ENCODE data around the gene YIF1B.

YIF1B gene

DNA sequence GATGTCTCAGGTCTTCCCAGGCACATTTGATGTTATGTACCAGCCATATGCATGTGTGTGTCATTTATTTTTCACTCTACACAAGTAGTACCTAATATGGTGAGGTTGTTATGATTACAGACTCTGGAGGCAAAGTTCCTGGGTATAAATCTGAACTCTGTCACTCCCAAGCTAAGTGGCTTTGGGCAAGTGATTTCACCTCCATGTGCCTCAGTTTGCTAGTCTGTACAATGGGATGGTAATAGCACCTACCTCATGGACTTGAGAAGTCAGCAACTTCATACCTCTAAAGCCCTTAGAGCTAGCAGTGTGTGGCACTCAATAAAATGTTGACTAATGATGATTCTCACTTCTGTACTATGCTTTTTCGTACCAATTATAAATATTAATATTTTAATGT lies 16.0 kb upstream of the YIF1B start:
- DNase-seq = no peak

GRCh38 chr19:38329651-38330050 lies 13.9 kb upstream of the YIF1B start:
- no peak for DNase-seq

- no peak for DNase-seq
Observed at GRCh38 chr19:38326591-38326990, 10.8 kb upstream of the YIF1B start.

- DNase-seq = no peak
Observed at GRCh38 chr19:38324431-38324830, 8.7 kb upstream of the YIF1B start.

DNA sequence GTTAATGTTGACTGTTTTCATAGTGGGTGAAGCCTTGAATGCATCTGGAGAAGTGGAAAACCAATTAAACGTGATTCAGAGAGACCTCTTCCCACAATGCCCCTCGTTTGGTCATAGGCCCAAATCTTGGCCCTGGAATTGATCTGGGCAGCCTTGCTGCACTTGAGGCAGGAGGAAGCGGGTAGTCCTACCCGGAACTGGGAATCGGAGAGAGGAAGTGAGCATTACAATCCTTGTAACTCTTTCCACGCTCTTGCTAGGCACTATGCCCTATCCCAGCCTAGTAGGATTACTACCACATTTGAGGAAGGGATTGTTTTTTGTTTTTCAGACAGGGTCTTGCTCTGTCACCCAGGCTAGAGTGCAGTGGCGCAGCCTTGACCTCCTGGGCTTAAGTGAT lies 7.5 kb upstream of the YIF1B start:
- no peak for DNase-seq

DNA sequence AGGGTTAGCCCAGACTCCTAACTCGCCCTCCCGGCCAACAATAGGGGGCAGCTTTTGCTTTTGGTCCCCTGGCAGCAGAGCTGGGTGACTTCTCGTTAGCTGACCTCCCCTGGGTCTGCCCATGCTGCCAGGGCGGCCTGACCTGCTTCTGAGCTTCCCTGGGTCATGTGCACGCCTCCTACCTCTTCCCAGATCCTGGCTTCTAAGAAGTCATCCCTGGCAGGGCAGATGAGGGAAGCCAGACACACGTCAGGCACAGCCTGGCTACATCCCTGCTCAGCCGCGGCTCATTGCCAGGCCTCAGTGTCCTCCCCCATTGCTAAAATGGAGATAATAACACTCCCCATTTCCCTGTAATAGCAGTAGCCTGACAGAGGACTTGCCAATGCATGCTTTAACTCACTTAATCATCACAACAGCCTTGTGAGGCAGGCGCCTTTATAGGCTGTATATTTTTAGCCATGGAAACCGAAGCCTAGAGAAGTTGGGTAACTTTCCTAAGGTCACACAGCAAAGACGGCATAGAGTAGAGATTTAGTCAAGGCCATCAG lies 6.0 kb upstream of the YIF1B start:
- DNase-seq = no peak

DNA sequence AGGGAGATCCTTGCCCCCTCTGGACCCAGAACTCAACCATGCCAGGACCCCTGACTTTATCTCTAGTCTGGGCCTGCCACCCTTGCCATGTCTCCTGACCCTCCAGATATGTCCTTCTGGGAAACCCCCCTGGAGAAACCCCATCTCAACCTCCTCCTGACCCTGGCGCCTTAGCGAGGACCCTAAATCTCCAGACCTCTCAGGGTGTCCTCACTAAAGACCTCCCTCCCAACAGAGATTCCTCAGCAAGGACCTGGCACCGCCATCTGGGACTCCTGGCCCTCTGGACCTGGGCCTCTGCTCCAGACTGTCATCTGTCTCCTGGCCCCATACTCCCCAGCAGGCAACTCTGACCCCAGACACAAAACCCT lies 5.2 kb upstream of the YIF1B start:
- DNase-seq = no peak

- DNase-seq = no peak
Observed at GRCh38 chr19:38319421-38320258, 3.9 kb upstream of the YIF1B start, which contains the start of gene KCNK6. Gene KCNK6 (plus strand): TSS chr19:38319845. CDS start chr19:38319951, 106 bp downstream.

- DNase-seq = no peak
Observed at GRCh38 chr19:38318660-38319059, 2.9 kb upstream of the YIF1B start.

DNA sequence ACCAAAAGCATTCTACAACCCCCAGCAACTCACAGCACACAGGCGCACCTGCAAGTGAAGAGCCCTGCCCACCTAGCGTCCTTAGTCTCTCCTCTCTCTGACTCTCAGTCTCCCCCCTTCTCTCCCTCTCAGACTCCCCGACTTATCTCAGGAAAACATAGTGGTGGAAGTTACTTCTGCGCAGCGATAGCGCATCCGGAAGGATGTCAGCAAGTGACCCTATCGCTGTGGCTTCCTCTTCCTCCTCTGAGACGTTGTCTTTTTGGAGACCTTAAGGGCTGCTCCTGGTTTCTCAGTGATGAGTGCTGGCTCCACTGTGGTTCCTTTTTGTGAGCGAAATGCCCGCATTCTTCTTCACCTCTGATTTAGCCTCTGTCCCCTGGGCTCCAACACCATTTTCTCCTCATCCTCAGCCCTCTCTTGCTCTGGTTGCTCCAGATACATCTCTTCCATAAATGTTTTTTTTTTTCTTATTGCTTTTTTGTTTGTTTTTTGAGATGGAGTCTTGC lies 1.4 kb upstream of the YIF1B start:
- DNase-seq = no peak

- no peak for DNase-seq
Observed at GRCh38 chr19:38316477-38317067, 825 bp upstream of the YIF1B start.

DNA sequence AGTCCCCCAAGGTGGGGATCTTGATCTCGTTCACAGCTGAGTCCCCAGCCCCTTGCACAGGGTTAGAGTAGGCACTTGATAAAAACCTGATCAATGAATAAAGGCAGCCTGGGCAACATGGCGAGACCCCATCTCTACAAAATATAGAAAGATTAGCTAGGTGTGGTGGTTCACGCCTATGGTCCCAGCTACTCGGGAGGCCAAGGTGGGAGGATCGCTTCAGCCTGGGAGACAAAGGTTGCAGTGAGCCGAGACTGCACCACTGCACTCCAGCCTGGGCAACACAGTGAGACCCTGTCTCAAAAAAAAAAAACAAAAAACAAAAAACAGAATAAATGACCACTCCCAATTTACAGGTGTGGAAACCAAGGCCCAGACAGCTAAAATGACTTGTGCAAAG lies 4.8 kb downstream of the YIF1B start:
- no peak for DNase-seq

GRCh38 chr19:38310279-38310670 lies 5.5 kb downstream of the YIF1B start:
- DNase-seq = no peak

- no peak for DNase-seq
Observed at GRCh38 chr19:38309615-38310278, 6.0 kb downstream of the YIF1B start.

DNA sequence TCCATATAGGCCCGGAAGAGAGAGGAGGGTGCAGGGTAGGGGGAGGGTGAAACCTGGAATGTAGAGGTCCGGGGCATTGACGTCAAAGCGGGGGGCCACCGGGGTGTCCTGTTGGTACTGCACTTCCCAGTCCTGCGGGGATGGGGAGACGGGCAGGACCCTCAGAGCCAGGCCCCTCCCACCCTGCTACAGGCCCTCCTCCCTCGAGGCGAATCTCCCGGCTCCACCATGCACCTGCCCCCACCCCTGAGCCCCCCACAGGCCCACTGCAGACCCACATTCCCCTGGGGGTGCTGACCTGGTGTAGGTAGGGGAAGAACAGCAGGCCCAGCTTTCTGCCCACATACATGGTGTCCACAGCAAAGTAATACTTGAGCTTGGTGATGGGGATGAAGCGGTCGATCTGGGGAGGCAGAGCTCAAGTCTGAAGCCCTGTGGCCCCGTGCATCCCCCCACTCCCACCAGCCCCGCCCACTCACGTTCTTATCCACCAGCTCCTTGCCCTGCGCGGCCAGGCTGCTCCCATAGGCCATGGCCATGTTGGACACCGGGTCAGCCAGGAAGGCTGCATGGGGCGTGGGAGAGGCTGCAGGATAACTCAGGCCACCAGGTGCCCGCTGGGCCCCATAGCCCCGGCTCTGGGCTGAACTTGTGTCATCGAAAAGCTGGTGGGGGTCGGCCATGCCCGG lies 6.7 kb downstream of the YIF1B start:
- no peak for DNase-seq

- no peak for DNase-seq
Observed at GRCh38 chr19:38308006-38308766, 7.6 kb downstream of the YIF1B start.

GRCh38 chr19:38307597-38307996 lies 8.2 kb downstream of the YIF1B start:
- no peak for DNase-seq

GRCh38 chr19:38307076-38307475 lies 8.7 kb downstream of the YIF1B start:
- DNase-seq = no peak

GRCh38 chr19:38306236-38306635 lies 9.5 kb downstream of the YIF1B start:
- no peak for DNase-seq

GRCh38 chr19:38304866-38305429 lies 10.8 kb downstream of the YIF1B start:
- no peak for DNase-seq

DNA sequence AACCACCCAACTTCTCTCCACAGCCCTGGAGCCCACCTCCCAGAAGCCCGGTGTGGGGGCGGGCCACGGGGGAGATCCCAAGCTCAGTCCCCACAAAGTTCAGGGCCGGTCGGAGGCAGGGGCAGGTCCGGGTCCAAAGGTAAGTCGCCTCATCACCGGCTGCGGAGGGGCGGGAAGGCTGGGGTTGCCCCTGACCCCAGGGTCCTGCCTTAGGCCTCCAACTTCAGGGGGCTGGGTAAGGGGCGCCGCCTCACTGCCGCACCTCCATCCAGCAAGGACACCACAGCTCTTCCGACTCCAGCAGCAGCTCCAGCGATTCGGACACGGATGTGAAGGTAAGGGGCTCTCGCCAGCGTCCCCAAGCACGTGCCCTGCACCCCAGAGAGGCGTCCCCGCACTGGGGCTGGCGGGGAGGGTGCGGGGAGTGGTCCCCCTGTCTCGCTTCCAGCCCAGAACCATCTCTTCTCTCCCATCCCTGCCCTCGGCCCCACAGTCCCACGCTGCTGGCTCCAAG lies 11.3 kb downstream of the YIF1B start:
- no peak for DNase-seq
